ENCODE results near the gene FAM229B.
"Not testable (repeated sequence)": the region's sequence is repeated elsewhere in the genome, so short reads cannot be mapped to it uniquely, and the experiment has no call there.

Gene FAM229B

GRCh38 chr6:112065426-112065986, 21.9 kb upstream of the FAM229B start:
- DNase-seq, result no peak

DNA sequence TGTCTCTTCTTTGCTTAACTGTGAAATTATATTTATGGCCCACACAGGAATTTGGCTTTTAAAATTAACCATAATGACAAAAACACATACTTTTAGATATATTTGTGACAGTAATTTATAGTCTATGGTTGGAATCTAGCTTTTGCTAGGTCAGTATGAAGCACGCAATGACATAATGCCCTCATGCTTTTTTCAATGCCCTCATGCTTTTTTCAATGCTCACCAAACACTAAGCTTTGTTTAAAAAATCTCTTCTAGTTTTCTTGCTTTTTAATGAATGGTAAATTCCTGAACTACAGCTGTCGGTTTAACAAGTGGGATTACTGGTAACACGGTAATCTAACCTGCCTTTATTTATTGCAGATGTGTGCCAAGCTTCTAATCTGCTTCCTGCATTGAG, 20.8 kb upstream of the FAM229B start:
- DNase-seq, result no peak

DNA sequence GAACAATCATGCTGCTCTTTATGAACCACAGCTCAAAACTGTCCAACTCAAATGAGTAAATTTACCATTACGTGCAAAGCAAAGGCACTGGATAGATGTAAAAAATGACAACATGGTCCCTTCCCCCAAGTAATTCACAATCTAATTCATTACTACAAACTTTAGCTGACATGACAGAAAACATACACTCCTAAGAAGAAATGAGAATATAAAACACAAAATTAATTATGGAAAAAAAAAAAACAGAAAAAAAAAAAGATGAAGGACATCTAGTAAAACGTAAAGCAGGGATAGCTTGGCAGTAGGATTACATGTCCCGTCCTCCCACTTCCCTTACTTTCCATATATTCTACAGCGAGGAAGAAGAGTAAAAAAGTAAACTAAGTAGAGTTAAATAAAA, 5.8 kb upstream of the FAM229B start:
- no peak for DNase-seq

- DNase-seq, result no peak
Measured at GRCh38 chr6:112085286-112086065, 1.9 kb upstream of the FAM229B start.

- DNase-seq, result no peak
Measured at GRCh38 chr6:112086744-112087135, 651 bp upstream of the FAM229B start.

- DNase-seq, result no peak
Measured at GRCh38 chr6:112087916-112088315, 525 bp downstream of the FAM229B start.

DNA sequence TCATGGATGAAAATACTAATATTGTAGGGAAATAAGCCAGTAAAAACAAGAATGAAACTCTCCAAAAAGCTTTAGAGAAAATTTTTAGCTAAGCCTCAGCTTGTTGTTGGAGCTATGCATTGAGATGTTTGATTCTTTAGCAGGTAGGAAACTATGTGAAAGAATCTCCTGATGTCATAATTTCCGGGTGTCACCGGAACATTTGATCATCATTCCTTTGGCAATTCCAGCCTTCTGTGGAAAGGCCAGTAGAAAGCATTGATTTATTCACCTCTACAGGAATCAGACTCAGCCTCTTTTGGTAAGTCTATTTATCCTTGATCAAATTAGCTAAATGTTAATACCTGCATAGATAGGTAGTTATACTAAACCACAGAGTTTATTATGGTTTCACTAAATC, 9.5 kb downstream of the FAM229B start:
- DNase-seq, result no peak

DNA sequence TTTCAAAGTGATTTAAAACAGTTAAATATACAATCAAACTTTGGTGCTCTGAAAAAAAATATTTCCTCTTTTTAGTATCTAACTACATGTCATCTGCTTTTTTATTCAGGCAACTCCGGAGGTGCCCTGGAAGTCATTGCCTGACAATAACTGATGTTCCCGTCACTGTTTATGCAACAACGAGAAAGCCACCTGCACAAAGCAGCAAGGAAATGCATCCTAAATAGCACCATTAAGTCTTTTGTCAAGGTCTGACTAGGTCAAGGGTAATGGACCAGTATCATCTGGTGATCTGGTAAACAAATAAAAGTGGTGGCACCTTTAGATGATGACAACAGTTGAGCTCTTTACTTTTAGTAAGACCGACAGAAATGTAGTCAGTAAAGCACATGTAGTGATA, 13.2 kb downstream of the FAM229B start:
- no peak for DNase-seq

- DNase-seq, result not testable (repeated sequence)
Measured at GRCh38 chr6:112106026-112106425, 18.6 kb downstream of the FAM229B start.

DNA sequence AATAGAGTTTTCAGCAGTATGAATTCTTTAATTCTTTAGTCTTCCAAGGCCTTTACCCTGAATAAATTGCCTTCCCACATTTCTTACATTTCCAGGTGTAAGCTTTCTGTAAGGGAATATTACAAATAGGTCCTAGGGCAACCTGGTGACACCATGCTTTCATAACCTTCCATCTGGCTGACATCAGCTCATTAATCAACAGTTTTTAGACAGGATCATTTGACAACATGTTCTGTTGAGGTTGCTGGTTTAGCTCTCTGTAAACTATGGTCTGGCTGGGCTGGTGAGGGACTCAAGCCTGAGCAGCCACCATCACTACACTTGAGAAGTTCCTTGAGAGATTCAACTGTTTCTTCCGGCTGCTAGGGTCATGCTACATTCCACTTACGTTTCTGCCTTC, 19.2 kb downstream of the FAM229B start:
- no peak for DNase-seq

- DNase-seq, result no peak
Measured at GRCh38 chr6:112109262-112109661, 21.9 kb downstream of the FAM229B start.

- DNase-seq, result no peak
Measured at GRCh38 chr6:112113431-112113830, 26.0 kb downstream of the FAM229B start.

- no peak for DNase-seq
Measured at GRCh38 chr6:112113918-112114317, 26.5 kb downstream of the FAM229B start.

GRCh38 chr6:112114577-112115223, 27.3 kb downstream of the FAM229B start:
- DNase-seq, result no peak

GRCh38 chr6:112116221-112116620, 28.8 kb downstream of the FAM229B start:
- DNase-seq, result no peak

GRCh38 chr6:112117554-112117953, 30.2 kb downstream of the FAM229B start:
- no peak for DNase-seq

GRCh38 chr6:112118034-112118433, 30.6 kb downstream of the FAM229B start:
- DNase-seq, result no peak

GRCh38 chr6:112122756-112123155, 35.4 kb downstream of the FAM229B start:
- DNase-seq, result no peak

DNA sequence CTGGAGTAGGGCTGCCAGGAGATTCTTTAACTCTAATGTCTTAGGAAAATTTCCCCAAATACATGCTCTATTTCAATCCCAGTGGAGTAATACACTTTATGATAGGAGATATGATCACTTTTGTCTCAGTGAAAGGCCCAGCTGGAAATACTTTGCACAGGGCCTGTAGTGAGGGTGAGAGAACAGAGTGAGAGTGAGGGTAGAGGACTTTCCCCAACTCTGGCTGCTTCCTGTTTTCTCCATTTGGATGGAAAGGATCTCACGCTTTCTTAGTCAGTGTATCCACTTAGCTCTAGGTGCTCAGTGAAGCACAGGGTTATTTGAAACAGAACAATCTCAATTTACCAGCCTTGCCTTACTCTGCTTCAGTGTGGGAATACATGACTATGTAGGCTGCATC, 36.6 kb downstream of the FAM229B start:
- no peak for DNase-seq

DNA sequence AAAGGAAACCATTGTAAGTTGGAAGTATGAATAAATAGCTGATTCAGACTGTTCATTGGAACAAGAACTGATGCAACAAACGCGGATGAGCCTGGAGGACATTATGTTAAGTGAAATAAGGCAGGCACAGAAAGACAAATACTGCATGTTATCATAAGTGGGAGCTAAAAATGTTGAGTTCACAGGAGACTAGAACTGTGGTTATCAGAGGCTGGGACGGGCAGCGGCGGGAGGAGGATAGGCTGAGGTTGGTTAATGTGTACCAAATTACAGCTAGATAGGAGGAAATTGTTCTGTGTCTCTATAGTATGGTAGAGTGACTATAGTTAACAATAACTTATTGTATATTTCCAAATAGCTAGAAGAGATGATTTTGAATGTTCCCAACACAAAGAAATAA, 40.8 kb downstream of the FAM229B start:
- no peak for DNase-seq

DNA sequence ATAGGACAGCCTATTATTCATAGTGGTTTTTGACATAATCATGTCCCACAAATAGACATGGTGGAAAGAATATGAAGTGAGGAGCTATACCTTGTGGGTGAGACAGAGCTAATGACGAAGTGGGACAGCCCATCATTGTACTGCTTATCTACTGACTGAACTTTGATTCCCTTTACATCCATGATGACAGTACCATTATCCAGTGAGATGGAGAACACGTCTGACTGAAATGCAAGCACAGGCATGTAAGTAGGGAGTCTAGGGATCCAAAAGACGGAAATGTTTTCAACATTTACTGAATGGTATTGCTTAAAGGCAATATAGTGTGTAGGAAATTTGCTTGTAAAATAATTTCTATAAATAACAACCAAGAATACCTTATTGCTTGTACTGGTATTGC, 43.5 kb downstream of the FAM229B start:
- DNase-seq, result no peak

- DNase-seq, result no peak
Measured at GRCh38 chr6:112139052-112139451, 51.7 kb downstream of the FAM229B start.

GRCh38 chr6:112141707-112142106, 54.3 kb downstream of the FAM229B start:
- no peak for DNase-seq

DNA sequence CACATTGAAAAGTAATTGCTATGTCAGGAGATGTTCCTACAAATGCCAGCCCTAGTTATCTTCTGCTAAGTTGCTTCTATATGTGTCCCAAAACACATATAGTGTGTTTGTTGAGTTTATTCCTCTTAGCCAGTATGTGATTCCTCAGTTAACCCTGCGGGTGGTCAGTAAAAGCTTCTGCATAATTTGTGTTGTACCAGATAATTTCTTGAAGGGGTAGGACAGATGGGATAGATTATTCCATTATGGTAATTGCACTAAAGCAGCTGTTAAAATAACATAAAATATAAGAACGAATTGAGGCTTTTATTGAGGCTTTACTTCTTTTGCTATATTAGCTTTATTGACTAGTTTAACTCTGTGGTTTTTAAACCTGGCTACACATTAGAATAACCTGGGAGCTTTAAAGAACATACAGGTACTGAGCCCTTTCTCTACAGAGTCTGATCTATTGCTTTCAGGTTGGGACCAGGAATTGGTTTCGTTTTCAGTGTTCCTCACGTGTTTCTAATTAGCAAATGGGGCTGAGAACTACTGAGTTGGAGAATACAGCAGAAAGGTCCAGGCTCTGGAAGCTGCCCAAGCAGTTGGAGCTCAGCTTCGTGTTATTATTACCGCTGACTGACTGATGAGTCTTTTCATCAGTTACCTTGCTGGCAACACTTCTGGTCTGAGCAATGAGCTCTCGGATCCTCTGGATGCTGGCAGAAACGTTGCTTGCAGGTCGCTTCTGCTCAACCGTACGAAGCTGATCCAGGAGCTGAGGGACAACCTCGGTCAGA, 56.9 kb downstream of the FAM229B start:
- DNase-seq, result no peak

All from CD4-positive, alpha-beta T cell treated with Interferon gamma for 1 hour (primary cell).